ENCODE measurements around the gene NUMBL. TPM values are rescaled to one million over a fixed set of nuclear protein-coding genes. Genes with fewer than 3 reads are reported as not detected.
"Not testable (repeated sequence)": the region's sequence is repeated elsewhere in the genome, so short reads cannot be mapped to it uniquely, and the experiment has no call there.

The NUMBL gene
- total and polyA plus RNA-seq, 7 experiments from 2014 or later = 0.28 to 28.6 (median 9.5) TPM

- Mint-ChIP-seq H3K36me3 (no peaks in the 10 kb centered on the region), H3K27ac (no peak overlapping the region), H3K4me3 (no peak overlapping the region), H3K4me1 (peaks cover 0 to 10% (median 0%) of the 10 kb centered on the region in 7 donors), H3K27me3 (peaks cover 0 to 4% (median 0%) of the 10 kb centered on the region in 5 donors), H3K9me3 (peaks cover 0 to 2% (median 0%) of the 10 kb centered on the region in 11 donors)
- no peaks in the 10 kb centered on the region for H3K27me3 ChIP-seq (ENCODE audit: control insufficient read depth in 2 of 2, insufficient read depth in 2 of 2, low read length in 2 of 2)
- no peaks in the 10 kb centered on the region for H3K4me1 ChIP-seq (ENCODE audit: control insufficient read depth in 2 of 2, insufficient read depth in 2 of 2, low read length in 2 of 2)
- DNase-seq (no peak), ATAC-seq (no peak)
- intact Hi-C loops (cut with micrococcal nuclease) = no loop called here
- ChIA-PET CTCF (interaction anchor here (0.6 to 1.2 kb wide), 2 partner anchors 23 to 850 kb away, joined by 4 read pairs; no protein-coding TSS in a partner anchor), POLR2A (no interaction called here)
- H3K36me3 ChIP-seq (ENCODE audit: control insufficient read depth in 2 of 3, insufficient read depth in 3 of 3, low read length in 3 of 3) = no peaks in the 10 kb centered on the region
- no peaks in the 10 kb centered on the region for H3K9me3 ChIP-seq (ENCODE audit: control insufficient read depth in 2 of 3, low read length in 3 of 3)
- no peak overlapping the region for H3K27ac ChIP-seq (ENCODE audit: low read depth, low read length)
- no peak overlapping the region for H3K4me3 ChIP-seq (ENCODE audit: low read length)
Measured at GRCh38 chr19:40658031-40658430, 32.4 kb downstream of the NUMBL start.

GRCh38 chr19:40655684-40656083, 34.8 kb downstream of the NUMBL start:
- H3K27ac ChIP-seq (ENCODE audit: low read depth, low read length); H3K36me3 ChIP-seq (ENCODE audit: control insufficient read depth in 2 of 3, insufficient read depth in 3 of 3, low read length in 3 of 3); H3K36me3 Mint-ChIP-seq; H3K27me3 Mint-ChIP-seq; H3K27ac Mint-ChIP-seq; DNase-seq; H3K4me1 Mint-ChIP-seq; intact Hi-C loops (cut with micrococcal nuclease); H3K4me1 ChIP-seq (ENCODE audit: control insufficient read depth in 2 of 2, insufficient read depth in 2 of 2, low read length in 2 of 2); H3K4me3 Mint-ChIP-seq; ATAC-seq; POLR2A ChIA-PET; H3K9me3 Mint-ChIP-seq; H3K9me3 ChIP-seq (ENCODE audit: control insufficient read depth in 2 of 3, low read length in 3 of 3); H3K4me3 ChIP-seq (ENCODE audit: low read length); H3K27me3 ChIP-seq (ENCODE audit: control insufficient read depth in 2 of 2, insufficient read depth in 2 of 2, low read length in 2 of 2): not testable (repeated sequence)
- CTCF ChIA-PET = interaction anchor here (0.6 to 1.1 kb wide), 2 partner anchors 165 to 487 kb away, joined by 3 to 10 read pairs; no protein-coding TSS in a partner anchor

GRCh38 chr19:40652303-40652702, 38.1 kb downstream of the NUMBL start:
- POLR2A ChIA-PET; intact Hi-C loops (cut with micrococcal nuclease); H3K4me3 Mint-ChIP-seq; H3K27me3 Mint-ChIP-seq; H3K4me1 ChIP-seq (ENCODE audit: control insufficient read depth in 2 of 2, insufficient read depth in 2 of 2, low read length in 2 of 2); CTCF ChIA-PET; ATAC-seq; H3K4me3 ChIP-seq (ENCODE audit: low read length); H3K27ac Mint-ChIP-seq; H3K36me3 ChIP-seq (ENCODE audit: control insufficient read depth in 2 of 3, insufficient read depth in 3 of 3, low read length in 3 of 3); H3K9me3 Mint-ChIP-seq; H3K4me1 Mint-ChIP-seq; H3K36me3 Mint-ChIP-seq; H3K9me3 ChIP-seq (ENCODE audit: control insufficient read depth in 2 of 3, low read length in 3 of 3); DNase-seq; H3K27me3 ChIP-seq (ENCODE audit: control insufficient read depth in 2 of 2, insufficient read depth in 2 of 2, low read length in 2 of 2); H3K27ac ChIP-seq (ENCODE audit: low read depth, low read length): not testable (repeated sequence)

- ATAC-seq (no peak), DNase-seq (no peak)
- no peaks in the 10 kb centered on the region for H3K4me1 ChIP-seq (ENCODE audit: control insufficient read depth in 2 of 2, insufficient read depth in 2 of 2, low read length in 2 of 2)
- H3K36me3 ChIP-seq (ENCODE audit: control insufficient read depth in 2 of 3, insufficient read depth in 3 of 3, low read length in 3 of 3) = no peaks in the 10 kb centered on the region
- ChIA-PET CTCF (no interaction called here), POLR2A (no interaction called here)
- H3K27ac Mint-ChIP-seq = no peak overlapping the region
- H3K36me3 Mint-ChIP-seq = no peaks in the 10 kb centered on the region
- no peak overlapping the region for H3K4me3 ChIP-seq (ENCODE audit: low read length)
- no peaks in the 10 kb centered on the region for H3K9me3 ChIP-seq (ENCODE audit: control insufficient read depth in 2 of 3, low read length in 3 of 3)
- H3K9me3 Mint-ChIP-seq = no peaks in the 10 kb centered on the region
- H3K27ac ChIP-seq (ENCODE audit: low read depth, low read length) = no peak overlapping the region
- H3K4me3 Mint-ChIP-seq = no peak overlapping the region
- H3K27me3 ChIP-seq (ENCODE audit: control insufficient read depth in 2 of 2, insufficient read depth in 2 of 2, low read length in 2 of 2) = no peaks in the 10 kb centered on the region
- H3K27me3 Mint-ChIP-seq = peaks cover 0 to 10% (median 6%) of the 10 kb centered on the region in 5 donors
- no peaks in the 10 kb centered on the region for H3K4me1 Mint-ChIP-seq
- intact Hi-C loops (cut with micrococcal nuclease) = no loop called here
Measured at GRCh38 chr19:40650749-40651305, 39.6 kb downstream of the NUMBL start.

GRCh38 chr19:40649903-40650675, 40.4 kb downstream of the NUMBL start:
- H3K4me3 ChIP-seq (ENCODE audit: low read length); H3K36me3 ChIP-seq (ENCODE audit: control insufficient read depth in 2 of 3, insufficient read depth in 3 of 3, low read length in 3 of 3); H3K27ac ChIP-seq (ENCODE audit: low read depth, low read length); ATAC-seq; H3K4me1 ChIP-seq (ENCODE audit: control insufficient read depth in 2 of 2, insufficient read depth in 2 of 2, low read length in 2 of 2); H3K4me1 Mint-ChIP-seq; CTCF ChIA-PET; H3K9me3 Mint-ChIP-seq; H3K36me3 Mint-ChIP-seq; DNase-seq; intact Hi-C loops (cut with micrococcal nuclease); H3K4me3 Mint-ChIP-seq; H3K27ac Mint-ChIP-seq; H3K9me3 ChIP-seq (ENCODE audit: control insufficient read depth in 2 of 3, low read length in 3 of 3); H3K27me3 ChIP-seq (ENCODE audit: control insufficient read depth in 2 of 2, insufficient read depth in 2 of 2, low read length in 2 of 2): not testable (repeated sequence)
- H3K27me3 Mint-ChIP-seq = peaks cover 0 to 12% (median 8%) of the 10 kb centered on the region in 5 donors
- POLR2A ChIA-PET = interaction anchor here (0.6 kb wide), 1 partner anchor 13 kb away, joined by 3 read pairs; no protein-coding TSS in a partner anchor

GRCh38 chr19:40646743-40647254, 43.7 kb downstream of the NUMBL start:
- ChIA-PET CTCF (interaction anchor here (2.0 kb wide), 1 partner anchor 12 kb away, joined by 12 read pairs; no protein-coding TSS in a partner anchor), POLR2A (interaction anchor here (1.2 kb wide), 1 partner anchor 12 kb away, joined by 3 read pairs; no protein-coding TSS in a partner anchor)
- H3K4me1 ChIP-seq (ENCODE audit: control insufficient read depth in 2 of 2, insufficient read depth in 2 of 2, low read length in 2 of 2) = no peaks in the 10 kb centered on the region
- H3K27me3 ChIP-seq (ENCODE audit: control insufficient read depth in 2 of 2, insufficient read depth in 2 of 2, low read length in 2 of 2) = no peaks in the 10 kb centered on the region
- H3K4me3 ChIP-seq (ENCODE audit: low read length) = no peak overlapping the region
- H3K27ac ChIP-seq (ENCODE audit: low read depth, low read length) = no peak overlapping the region
- intact Hi-C loops (cut with micrococcal nuclease) = no loop called here
- Mint-ChIP-seq H3K27ac (no peak overlapping the region), H3K4me1 (no peaks in the 10 kb centered on the region), H3K27me3 (peaks cover 0 to 12% (median 8%) of the 10 kb centered on the region in 5 donors), H3K36me3 (no peaks in the 10 kb centered on the region), H3K9me3 (no peaks in the 10 kb centered on the region), H3K4me3 (no peak overlapping the region)
- H3K36me3 ChIP-seq (ENCODE audit: control insufficient read depth in 2 of 3, insufficient read depth in 3 of 3, low read length in 3 of 3) = no peaks in the 10 kb centered on the region
- DNase-seq (no peak), ATAC-seq (no peak)
- H3K9me3 ChIP-seq (ENCODE audit: control insufficient read depth in 2 of 3, low read length in 3 of 3) = no peaks in the 10 kb centered on the region

All from naive thymus-derived CD4-positive, alpha-beta T cell (primary cell).